Stimulated activated CD4-positive, alpha-beta T cell treated with anti-CD3 and anti-CD28 coated beads, Interleukin-15, amount 100 ng/mL, for 1 hour (primary cell): ENCODE results near the gene OIP5.
"Not testable (repeated sequence)": the region's sequence is repeated elsewhere in the genome, so short reads cannot be mapped to it uniquely, and the experiment has no call there.

Experiments
- DNase-seq, 2 donors: peaks; one replicate each; pipeline ENCODE4 v3.0.0-alpha.2; 2020; ENCODE audit warnings: low read depth in 1 of 2, low spot score in 1 of 2

OIP5 gene

GRCh38 chr15:41332194-41333025 lies at the start of gene OIP5, which contains the start of gene NUSAP1:
Gene OIP5, minus strand, starts transcription at chr15:41332591. Its CDS starts 30 bp downstream, at chr15:41332561.
Gene NUSAP1, plus strand, starts transcription at chr15:41332881. Its CDS starts 77 bp downstream, at chr15:41332958.
- DNase-seq: peak; percentile 90 to 93

GRCh38 chr15:41377978-41378377 lies 45.6 kb upstream of the OIP5 start:
- DNase-seq: no peak

DNA sequence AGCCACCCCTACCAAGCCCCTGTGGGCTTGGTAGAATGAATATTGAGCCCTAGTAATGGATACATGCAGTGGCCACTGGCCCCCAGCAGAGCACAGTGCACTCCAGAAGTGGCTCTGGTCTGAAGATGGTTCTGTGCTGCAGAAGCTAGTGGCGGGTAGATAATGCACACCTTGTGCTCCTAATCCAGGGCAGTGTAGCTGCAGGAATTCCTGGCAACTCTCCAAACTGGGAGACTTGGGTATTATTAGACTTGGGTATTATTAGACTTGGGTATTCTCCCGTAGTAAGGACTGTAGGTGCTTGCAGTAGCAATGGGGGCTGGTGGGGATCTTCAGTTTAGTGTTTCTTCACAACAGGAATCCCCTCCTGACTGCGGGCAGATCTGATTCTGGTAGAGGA lies 35.0 kb upstream of the OIP5 start:
- DNase-seq: no peak

- DNase-seq: no peak
These were observed 22.0 kb upstream of the OIP5 start for GRCh38 chr15:41354371-41354770.

- no peak for DNase-seq
These were observed 17.8 kb upstream of the OIP5 start for GRCh38 chr15:41350057-41350717.

- DNase-seq: no peak
These were observed 14.8 kb upstream of the OIP5 start for GRCh38 chr15:41347236-41347635.

- no peak for DNase-seq
These were observed 9.1 kb upstream of the OIP5 start for GRCh38 chr15:41341519-41341918.

DNA sequence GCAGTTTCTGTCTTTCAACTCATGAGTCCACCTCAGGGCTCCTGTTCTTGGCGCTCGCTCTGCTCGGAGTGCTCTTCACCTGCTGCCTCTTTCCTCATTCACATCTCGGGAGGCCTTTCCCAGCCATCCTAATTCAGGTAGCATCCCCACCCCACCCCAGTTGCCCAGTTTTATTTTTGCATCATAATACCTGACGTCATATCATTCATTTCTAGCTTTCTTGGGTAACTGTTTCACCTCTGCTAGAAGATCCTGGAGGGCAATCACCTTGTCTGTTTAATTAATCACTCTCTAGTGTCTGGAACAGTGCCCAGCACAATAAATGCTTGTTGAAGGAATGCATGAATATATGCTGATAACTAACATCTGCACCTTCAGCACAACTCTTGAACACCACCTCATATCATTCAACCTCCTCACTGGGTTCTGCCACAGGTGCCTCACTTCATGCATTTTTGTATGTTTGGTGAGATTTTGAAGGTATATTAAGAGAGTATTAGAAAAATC lies 7.9 kb upstream of the OIP5 start:
- DNase-seq: no peak

DNA sequence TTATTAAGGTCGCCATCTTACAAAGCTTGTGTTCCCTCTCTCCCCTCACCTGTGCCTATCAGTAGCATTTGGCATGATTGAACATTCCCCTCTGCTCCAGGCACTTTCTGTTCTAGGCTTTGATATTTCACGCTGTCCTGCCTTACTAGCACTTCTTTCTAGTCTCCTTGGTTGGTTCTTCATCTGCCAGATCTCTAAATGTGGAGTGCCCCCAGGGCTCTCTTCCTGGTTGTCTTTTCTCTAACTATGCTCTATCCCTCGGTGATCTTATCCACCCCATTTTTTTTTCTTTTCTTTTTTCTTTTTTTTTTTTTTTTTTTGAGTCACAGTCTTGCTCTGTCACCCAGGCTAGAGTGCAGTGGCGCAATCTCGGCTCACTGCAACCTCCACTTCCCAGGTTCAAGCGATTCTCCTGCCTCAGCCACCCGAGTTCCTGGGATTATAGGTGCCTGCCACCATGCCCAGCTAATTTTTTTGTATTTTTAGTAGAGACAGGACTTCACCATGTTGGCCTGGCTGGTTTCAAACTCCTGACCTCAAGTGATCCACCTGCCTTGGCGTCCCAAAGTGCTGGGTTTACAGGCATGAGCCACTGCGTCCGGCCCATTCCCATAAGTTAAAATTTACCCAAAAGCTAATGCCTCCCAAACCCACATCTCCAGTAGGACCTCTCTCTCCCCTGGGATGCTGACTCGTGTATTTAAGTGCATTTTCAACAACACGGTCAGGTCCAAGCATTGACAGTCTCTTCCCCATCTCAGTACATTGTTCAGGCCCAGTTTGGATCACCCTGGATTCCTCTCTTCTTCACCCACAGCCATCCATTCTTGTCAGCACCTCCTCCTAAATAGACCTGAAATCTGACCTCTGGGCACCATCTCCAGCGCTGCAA lies 5.5 kb upstream of the OIP5 start:
- DNase-seq: no peak

DNA sequence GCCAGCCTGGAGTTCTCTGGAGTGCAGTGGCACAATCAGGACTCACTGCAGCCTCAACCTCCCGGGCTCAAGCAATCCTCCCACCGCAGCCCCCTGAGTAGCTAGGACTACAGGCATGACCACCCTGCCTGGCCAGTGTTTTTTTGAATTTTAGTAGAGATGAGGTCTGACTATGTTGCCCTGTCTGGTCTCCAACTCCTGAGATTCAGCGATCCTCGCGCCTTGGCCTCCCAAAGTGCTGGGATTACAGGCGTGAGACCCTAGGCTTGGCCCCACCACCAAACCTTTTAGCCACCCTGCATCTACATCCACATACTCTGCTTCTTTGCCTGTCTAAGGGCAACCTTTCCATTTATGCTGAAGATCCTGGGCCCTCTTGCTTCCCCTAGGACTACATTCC lies 4.7 kb upstream of the OIP5 start:
- no peak for DNase-seq

GRCh38 chr15:41336549-41336948 lies 4.2 kb upstream of the OIP5 start:
- no peak for DNase-seq

GRCh38 chr15:41334293-41335120 lies 2.1 kb upstream of the OIP5 start:
- no peak for DNase-seq

GRCh38 chr15:41333026-41333562 lies 703 bp upstream of the OIP5 start:
- no peak for DNase-seq

DNA sequence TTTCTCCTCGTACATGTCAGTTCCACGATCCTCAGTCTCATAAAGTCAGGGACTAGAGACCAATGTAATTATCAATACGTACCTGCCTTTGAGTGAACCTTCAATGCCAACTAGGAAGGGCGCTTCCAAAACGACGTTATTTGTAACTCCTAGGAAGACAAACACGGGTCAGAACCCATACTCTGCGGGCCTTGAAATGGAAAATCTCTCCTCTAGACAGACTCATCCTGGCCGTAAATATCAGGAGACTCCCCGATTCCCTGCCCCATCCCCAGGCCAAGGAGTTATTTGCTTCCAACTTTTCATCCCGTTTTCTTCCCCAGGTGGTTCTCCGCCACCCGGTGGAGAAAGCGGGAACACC lies 578 bp downstream of the OIP5 start:
- DNase-seq: peak in 1 of 2 donors; percentile 4

DNA sequence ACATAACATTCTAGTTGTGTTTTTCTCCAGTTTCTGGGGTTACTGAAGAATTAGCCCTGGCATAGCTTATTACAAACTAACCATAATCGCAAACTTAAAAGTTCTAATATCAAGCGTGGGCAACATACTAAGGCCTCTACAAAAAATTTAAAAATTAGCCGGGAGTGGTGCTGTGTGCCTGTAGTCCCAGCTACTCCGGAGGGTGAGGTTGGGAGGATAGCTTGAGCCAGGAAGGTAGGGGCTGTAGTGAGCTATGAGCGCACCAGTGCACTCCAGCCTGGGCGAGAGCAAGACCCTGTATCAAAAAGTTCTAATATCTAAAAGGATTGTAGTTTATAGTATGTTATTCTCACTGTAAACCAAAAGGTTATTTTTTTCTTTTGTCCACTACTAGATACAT lies 1.1 kb downstream of the OIP5 start:
- DNase-seq: no peak

DNA sequence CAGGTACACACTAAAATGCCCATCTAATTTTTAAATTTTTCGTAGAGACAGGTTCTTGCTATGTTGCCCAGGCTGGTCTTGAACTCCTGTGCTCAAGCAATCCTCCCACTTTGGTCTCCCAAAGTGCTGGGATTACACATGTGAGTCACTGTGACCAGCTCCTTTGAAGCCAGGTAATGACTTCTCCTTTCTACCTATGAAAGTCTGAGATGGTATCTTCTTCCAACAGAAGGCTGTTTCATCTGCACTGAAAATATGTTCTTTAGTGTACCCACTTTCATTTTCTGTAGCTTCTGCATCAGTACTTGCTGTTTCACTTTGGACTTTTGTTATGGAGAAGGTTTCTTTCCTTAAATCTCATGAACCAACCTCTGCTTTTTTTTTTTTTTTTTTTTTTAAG lies 8.8 kb downstream of the OIP5 start:
- no peak for DNase-seq

DNA sequence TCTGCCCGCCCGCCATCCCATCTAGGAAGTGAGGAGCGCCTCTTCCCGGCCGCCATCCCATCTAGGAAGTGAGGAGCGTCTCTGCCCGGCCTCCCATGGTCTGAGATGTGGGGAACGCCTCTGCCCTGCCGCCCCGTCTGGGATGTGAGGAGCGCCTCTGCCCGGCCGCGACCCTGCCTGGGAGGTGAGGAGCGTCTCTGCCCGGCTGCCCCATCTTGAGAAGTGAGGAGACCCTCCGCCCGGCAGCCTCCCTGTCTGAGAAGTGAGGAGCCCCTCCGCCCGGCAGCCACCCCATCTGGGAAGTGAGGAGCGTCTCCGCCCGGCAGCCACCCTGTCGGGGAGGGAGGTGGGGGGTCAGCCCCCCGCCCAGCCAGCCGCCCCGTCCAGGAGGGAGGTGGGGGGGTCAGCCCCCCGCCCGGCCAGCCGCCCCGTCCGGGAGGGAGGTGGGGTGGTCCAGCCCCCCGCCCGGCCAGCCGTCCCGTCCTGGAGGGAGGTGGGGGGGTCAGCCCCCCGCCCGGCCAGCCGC lies 11.5 kb downstream of the OIP5 start:
- DNase-seq: not testable (repeated sequence)

- no peak for DNase-seq
These were observed 23.0 kb downstream of the OIP5 start for GRCh38 chr15:41309226-41309905.

DNA sequence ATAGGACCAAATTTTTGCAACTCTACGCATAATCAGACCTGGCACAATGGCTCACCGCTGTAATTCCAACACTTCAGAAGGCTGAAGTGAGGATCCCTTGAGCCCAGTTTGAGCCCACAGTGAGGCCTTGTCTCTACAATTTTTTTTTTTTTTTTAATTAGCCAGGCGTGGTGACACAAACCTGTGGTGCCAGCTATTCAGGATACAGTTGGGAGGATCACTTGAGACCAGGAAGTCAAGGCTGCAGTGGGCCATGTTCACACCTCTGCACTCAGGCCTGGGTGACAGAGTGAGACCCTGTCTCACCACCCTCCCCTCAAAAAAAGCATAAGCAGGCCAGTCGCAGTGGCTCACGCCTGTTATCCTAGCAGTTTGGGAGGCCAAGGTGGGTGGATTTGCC lies 24.7 kb downstream of the OIP5 start:
- DNase-seq: no peak
